Ishikawa (cell line): Measurements from ENCODE around the gene ERBB4.

ENCODE experiments used
- CEBPB ChIP-seq: IDR thresholded peaks from 2 replicates; pipeline ENCODE4 v1.6.1; 2012
- CREB1 ChIP-seq: IDR thresholded peaks from 2 replicates; pipeline ENCODE4 v1.6.1; 2012; ENCODE audit warnings: low read depth
- EGR1 ChIP-seq: IDR thresholded peaks from 2 replicates; pipeline ENCODE4 v1.6.1; 2012
- EP300 ChIP-seq: IDR thresholded peaks from 2 replicates; pipeline ENCODE4 v1.6.1; 2012; ENCODE audit warnings: borderline replicate concordance
- FOXM1 ChIP-seq: IDR thresholded peaks from 2 replicates; pipeline ENCODE4 v1.6.1; 2012; ENCODE audit warnings: low read depth, borderline replicate concordance
- MAX ChIP-seq: IDR thresholded peaks from 2 replicates; pipeline ENCODE4 v1.6.1; 2012
- NFIC ChIP-seq: IDR thresholded peaks from 2 replicates; pipeline ENCODE4 v1.6.1; 2012
- RAD21 ChIP-seq: IDR thresholded peaks from 2 replicates; pipeline ENCODE4 v1.6.1; 2012; ENCODE audit warnings: low read depth
- REST ChIP-seq: IDR thresholded peaks from 2 replicates; pipeline ENCODE4 v1.6.1; 2012; ENCODE audit warnings: low read depth, mild to moderate bottlenecking
- TAF1 ChIP-seq: IDR thresholded peaks from 2 replicates; pipeline ENCODE4 v1.6.1; 2012; ENCODE audit warnings: low read depth, mild to moderate bottlenecking
- TCF12 ChIP-seq: IDR thresholded peaks from 2 replicates; pipeline ENCODE4 v1.6.1; 2012; ENCODE audit warnings: low read depth
- TEAD4 ChIP-seq: IDR thresholded peaks from 2 replicates; pipeline ENCODE4 v1.6.1; 2012
- USF1 ChIP-seq: IDR thresholded peaks from 2 replicates; pipeline ENCODE4 v1.6.1; 2012
- YY1 ChIP-seq: IDR thresholded peaks from 2 replicates; pipeline ENCODE4 v1.6.1; 2012; ENCODE audit warnings: low read depth
- ZBTB7A ChIP-seq: IDR thresholded peaks from 2 replicates; pipeline ENCODE4 v1.6.1; 2012; ENCODE audit warnings: low read depth

Gene ERBB4

GRCh38 chr2:212328712-212329496, 209.7 kb downstream of the ERBB4 start:
- TF ChIP-seq MAX (no peak), CREB1 (no peak), YY1 (no peak), NFIC (no peak), EP300 (no peak), RAD21 (no peak), CEBPB (no peak), TCF12 (no peak), TAF1 (no peak), EGR1 (no peak), TEAD4 (no peak)

DNA sequence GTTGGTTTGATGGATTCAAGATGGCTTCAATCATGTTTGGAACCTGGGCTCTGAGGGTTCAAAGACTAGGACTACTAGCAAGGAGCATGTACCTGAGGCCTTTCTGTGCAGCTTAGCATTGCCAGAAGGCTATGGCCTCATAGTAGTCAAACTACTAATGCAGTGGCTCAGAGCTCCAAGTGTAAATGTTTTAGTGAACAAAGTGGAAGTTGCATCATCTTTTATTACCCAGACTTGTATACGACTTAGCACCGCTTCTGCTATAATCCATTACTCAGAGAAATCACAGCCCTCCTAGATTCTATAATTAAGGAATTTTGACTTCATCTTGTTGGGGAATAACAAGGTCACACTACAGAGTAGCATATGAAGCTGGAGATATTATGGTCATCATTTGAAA, 210.5 kb downstream of the ERBB4 start:
- TF ChIP-seq TAF1, result no peak
- TF ChIP-seq MAX, result no peak
- no peak for TF ChIP-seq TCF12
- TF ChIP-seq EP300, result no peak
- TF ChIP-seq CREB1, result no peak
- TF ChIP-seq NFIC, result no peak
- TF ChIP-seq CEBPB, result no peak
- TF ChIP-seq YY1, result no peak
- no peak for TF ChIP-seq FOXM1
- no peak for TF ChIP-seq USF1
- no peak for TF ChIP-seq RAD21
- TF ChIP-seq ZBTB7A, result no peak
- TF ChIP-seq EGR1, result no peak
- TF ChIP-seq TEAD4, result no peak

DNA sequence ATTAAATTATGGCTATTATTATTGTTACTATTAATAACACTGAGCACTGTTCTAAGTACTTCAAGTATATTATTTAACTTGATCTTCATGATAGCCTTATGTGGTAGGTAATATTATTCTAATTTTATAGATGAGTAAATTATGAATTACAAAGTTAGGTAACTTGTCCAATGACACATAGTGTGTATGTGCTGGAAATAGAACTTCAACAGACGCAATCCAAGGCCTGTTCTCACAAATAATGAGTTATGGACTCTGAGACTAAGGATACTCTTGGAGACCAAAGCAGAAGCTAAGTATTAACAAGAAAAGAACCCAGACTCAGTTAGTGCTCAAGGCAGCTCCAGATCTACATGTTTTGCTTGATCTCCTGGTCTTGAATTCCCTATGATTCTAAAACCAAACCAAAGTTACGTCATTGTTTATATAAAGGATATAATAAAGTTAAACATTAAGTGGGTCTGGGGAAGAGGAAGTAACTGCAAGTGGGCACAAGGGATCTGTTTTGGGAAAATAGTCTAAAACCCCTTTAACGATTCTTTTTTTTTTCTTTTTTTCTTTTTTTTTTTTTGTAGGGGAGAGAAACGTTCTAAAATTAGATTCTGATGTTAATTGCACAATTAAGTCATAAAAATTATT, 211.3 kb downstream of the ERBB4 start:
- TF ChIP-seq FOXM1, result no peak
- no peak for TF ChIP-seq CEBPB
- TF ChIP-seq ZBTB7A, result no peak
- no peak for TF ChIP-seq TAF1
- TF ChIP-seq RAD21, result no peak
- no peak for TF ChIP-seq NFIC
- TF ChIP-seq EGR1, result no peak
- no peak for TF ChIP-seq CREB1
- TF ChIP-seq EP300, result no peak
- no peak for TF ChIP-seq YY1
- TF ChIP-seq USF1, result no peak
- no peak for TF ChIP-seq MAX
- TF ChIP-seq TCF12, result no peak
- TF ChIP-seq REST, result no peak
- no peak for TF ChIP-seq TEAD4

GRCh38 chr2:212318636-212319035, 220.0 kb downstream of the ERBB4 start:
- TF ChIP-seq YY1 (no peak), NFIC (no peak), ZBTB7A (no peak), TCF12 (no peak), TEAD4 (no peak), REST (no peak), USF1 (no peak), FOXM1 (no peak), RAD21 (no peak), EP300 (no peak), MAX (no peak), CREB1 (no peak)
